Dendritic cell treated with granulocyte-macrophage colony-stimulating factor and Interleukin-4, amounts not matched to agents 40 ng/mL and 50 ng/mL, for 4 days (primary cell): Measurements from ENCODE around the gene SLC16A7.

Source experiments
- H3K27ac Mint-ChIP-seq: one replicate; pipeline ENCODE4 v1.8.0; 2022; ENCODE audit warnings: mild to moderate bottlenecking, mixed read lengths
- H3K27me3 Mint-ChIP-seq: one replicate; pipeline ENCODE4 v1.8.0; 2022; ENCODE audit warnings: mild to moderate bottlenecking, mixed read lengths
- H3K36me3 Mint-ChIP-seq: one replicate; pipeline ENCODE4 v1.8.0; 2022; ENCODE audit warnings: low read depth, mixed read lengths
- H3K4me1 Mint-ChIP-seq: one replicate; pipeline ENCODE4 v1.8.0; 2022; ENCODE audit warnings: low read depth, mixed read lengths
- H3K4me3 Mint-ChIP-seq: one replicate; pipeline ENCODE4 v1.8.0; 2022; ENCODE audit warnings: mild to moderate bottlenecking, moderate library complexity, mixed read lengths
- H3K9me3 Mint-ChIP-seq: one replicate; pipeline ENCODE4 v1.8.0; 2022; ENCODE audit warnings: mixed read lengths
- intact Hi-C: fragments of 100-400 bp; cut with micrococcal nuclease; formaldehyde crosslinking; loops from one replicate; pipeline ENCODE4 v1.15.0; 2022

SLC16A7 gene

DNA sequence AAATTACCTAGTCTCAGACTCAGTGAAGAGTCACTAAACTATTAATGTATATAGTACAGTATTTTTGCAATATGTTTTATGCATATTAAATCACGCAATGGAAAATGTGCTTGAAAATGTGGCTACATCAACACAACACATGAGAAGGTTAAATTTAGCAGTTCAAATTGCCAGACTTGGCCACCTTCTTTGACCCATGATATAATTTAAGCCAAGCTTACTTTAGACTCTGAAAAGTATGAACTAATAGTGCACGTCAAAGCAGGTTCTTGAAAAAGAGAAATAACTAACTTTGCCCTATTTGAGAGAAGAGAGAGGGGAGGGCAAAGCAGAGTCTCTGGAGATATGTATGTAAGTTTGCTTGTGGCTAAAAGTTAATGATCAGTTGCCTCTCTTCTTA, 68.7 kb downstream of the SLC16A7 start:
- Mint-ChIP-seq H3K27ac (no peak overlapping the region), H3K9me3 (peaks cover 19% of the 10 kb centered on the region), H3K27me3 (no peaks in the 10 kb centered on the region), H3K4me1 (no peaks in the 10 kb centered on the region), H3K4me3 (no peak overlapping the region), H3K36me3 (peaks cover 10% of the 10 kb centered on the region)
- intact Hi-C loops = no loop called here

DNA sequence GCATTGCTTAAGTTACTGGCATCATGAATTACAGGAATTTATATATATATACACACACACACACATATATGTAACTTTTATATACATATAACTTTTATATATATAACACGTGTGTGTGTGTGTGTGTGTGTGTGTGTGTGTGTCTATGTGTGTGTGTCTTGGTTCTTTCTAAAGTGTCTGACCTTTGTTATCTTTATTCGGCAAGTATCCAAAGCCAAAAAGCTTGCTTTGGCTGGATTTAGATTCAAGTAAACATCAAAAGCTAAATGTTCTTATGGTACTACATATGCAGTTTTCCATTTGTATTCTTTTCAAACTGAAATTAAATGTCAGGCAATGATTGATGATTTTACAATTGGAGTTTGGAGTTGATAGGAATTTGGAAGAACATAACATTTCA, 69.9 kb downstream of the SLC16A7 start:
- Mint-ChIP-seq H3K9me3 (peaks cover 19% of the 10 kb centered on the region), H3K27me3 (no peaks in the 10 kb centered on the region), H3K4me1 (no peaks in the 10 kb centered on the region), H3K36me3 (peaks cover 10% of the 10 kb centered on the region), H3K27ac (no peak overlapping the region), H3K4me3 (no peak overlapping the region)
- intact Hi-C loops = no loop called here

DNA sequence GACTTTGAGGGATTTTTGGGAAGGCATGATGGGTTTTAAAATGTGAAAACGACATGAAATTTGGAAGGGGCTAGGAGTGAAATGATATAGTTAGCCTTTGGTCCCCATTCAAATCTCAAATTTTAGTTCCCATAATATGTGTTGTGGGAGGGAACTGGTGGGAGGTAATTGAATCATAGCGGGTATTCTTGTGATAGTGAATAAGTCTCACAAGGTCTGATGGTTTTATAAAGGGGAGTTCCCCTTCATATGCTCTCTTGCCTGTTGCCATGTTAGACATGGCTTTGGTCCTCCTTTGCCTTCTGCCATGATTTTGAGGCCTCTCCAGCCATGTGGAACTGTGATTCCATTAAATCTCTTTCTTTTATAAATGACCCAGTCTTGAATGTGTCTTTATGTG, 72.8 kb downstream of the SLC16A7 start:
- no peaks in the 10 kb centered on the region for H3K27me3 Mint-ChIP-seq

DNA sequence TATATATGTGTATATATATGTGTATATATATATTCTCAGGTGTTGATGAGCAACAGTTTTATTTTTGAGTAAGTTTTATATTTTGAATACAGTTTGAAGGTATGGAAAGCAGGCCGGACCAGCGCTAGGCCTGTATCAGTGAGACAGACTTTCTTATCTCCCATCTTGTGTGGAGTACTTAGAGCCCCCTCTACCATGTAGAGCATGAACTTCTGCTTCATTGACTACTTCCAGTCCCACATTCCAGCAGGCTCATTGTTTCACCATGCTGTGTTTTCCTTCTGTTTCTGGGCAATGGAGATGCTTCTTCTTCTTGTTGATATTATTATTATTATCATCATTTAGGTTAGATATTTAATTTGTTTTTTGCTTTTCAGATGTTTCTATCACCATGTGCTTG, 76.4 kb downstream of the SLC16A7 start:
- Mint-ChIP-seq H3K4me3 (no peak overlapping the region), H3K4me1 (peaks cover 5% of the 10 kb centered on the region), H3K27ac (no peak overlapping the region), H3K27me3 (no peaks in the 10 kb centered on the region), H3K36me3 (peaks cover 2% of the 10 kb centered on the region), H3K9me3 (peaks cover 8% of the 10 kb centered on the region)
- intact Hi-C loops = no loop called here

More for the DNA sequence above, 72.8 kb downstream of the SLC16A7 start:
- H3K9me3 Mint-ChIP-seq = peaks cover 19% of the 10 kb centered on the region
- H3K36me3 Mint-ChIP-seq = peaks cover 10% of the 10 kb centered on the region
- intact Hi-C loops = no loop called here
- H3K4me1 Mint-ChIP-seq = no peaks in the 10 kb centered on the region
- no peak overlapping the region for H3K4me3 Mint-ChIP-seq
- no peak overlapping the region for H3K27ac Mint-ChIP-seq

DNA sequence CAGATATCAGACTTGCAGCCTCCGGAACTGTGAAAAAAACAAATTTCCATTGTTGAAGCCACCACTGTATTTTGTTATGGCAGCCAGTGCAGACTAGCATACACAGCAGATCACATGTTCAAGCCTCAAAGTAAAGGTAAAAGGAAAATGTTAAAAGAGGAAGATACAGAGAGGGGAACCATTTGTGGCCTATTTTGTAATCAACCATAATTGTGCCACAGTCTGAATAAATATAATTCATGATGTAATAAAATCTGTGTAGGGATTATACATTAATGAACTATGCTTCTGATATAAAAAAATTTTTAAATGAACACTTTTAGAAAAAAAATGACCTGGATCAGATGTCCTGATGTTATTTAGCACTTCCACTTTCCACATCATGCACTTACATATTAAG, 79.6 kb downstream of the SLC16A7 start:
- no peak overlapping the region for H3K4me3 Mint-ChIP-seq
- intact Hi-C loops = no loop called here
- peaks cover 20% of the 10 kb centered on the region for H3K9me3 Mint-ChIP-seq
- H3K4me1 Mint-ChIP-seq = peaks cover 5% of the 10 kb centered on the region
- H3K36me3 Mint-ChIP-seq = peaks cover 9% of the 10 kb centered on the region
- H3K27me3 Mint-ChIP-seq = no peaks in the 10 kb centered on the region
- no peak overlapping the region for H3K27ac Mint-ChIP-seq

DNA sequence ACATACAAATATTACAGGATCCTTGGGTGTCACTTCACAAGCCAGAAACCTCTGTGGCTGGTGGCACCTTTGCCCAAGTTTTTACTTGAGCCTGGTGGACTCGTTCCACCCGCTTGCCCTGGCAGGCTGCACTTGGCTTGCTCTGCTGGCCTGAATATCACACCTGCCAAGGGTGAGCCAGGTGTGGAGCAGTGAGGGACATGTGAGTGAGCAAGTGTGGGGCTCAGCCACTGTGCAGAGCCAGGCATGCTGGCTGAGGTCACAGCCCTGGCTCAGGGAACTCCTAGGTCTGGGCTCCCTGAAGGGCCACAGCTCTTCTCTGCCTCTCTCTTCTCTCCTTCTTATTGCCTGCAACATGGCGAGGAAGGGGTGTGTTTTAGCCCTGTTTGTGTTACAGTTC, 82.0 kb downstream of the SLC16A7 start:
- peaks cover 5% of the 10 kb centered on the region for H3K4me1 Mint-ChIP-seq
- no peaks in the 10 kb centered on the region for H3K27me3 Mint-ChIP-seq
- H3K36me3 Mint-ChIP-seq = peaks cover 9% of the 10 kb centered on the region
- intact Hi-C loops = no loop called here
- no peak overlapping the region for H3K27ac Mint-ChIP-seq
- no peak overlapping the region for H3K4me3 Mint-ChIP-seq
- peaks cover 20% of the 10 kb centered on the region for H3K9me3 Mint-ChIP-seq

DNA sequence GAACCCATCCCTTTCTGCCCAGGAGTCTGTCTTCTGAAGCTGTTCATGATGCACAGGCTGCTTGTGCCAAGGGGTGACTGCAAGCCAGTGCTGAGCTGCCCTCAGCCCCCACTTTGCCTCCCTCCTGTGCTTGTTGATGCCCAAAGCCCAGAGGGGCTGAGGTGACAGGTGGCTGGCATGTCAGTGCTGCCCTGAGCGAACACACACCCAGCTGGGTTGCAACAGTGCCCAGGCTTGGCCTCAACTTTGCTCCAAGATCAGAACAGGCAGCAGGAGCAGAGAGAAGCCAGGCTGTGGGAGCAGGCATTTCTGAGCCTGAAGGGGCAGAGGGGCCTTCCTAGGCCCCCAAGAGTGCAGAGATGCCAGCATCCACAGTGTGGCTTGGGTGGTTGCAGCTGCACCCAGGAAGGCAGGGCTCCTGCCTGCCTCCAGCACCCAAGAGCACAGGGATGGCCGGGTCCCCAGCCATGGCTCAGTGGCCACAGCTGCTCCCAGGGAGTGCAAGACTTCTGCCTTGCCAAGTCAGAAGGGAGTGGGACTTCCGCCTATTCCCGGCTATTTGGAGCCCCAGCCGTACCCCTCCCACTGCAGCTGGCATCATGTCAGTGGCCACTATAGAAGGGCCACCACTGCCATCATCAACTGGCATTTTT, 83.1 kb downstream of the SLC16A7 start:
- peaks cover 5% of the 10 kb centered on the region for H3K4me1 Mint-ChIP-seq
- no peak overlapping the region for H3K27ac Mint-ChIP-seq
- peaks cover 20% of the 10 kb centered on the region for H3K9me3 Mint-ChIP-seq
- H3K36me3 Mint-ChIP-seq = peaks cover 9% of the 10 kb centered on the region
- no peaks in the 10 kb centered on the region for H3K27me3 Mint-ChIP-seq
- no peak overlapping the region for H3K4me3 Mint-ChIP-seq
- intact Hi-C loops = no loop called here

DNA sequence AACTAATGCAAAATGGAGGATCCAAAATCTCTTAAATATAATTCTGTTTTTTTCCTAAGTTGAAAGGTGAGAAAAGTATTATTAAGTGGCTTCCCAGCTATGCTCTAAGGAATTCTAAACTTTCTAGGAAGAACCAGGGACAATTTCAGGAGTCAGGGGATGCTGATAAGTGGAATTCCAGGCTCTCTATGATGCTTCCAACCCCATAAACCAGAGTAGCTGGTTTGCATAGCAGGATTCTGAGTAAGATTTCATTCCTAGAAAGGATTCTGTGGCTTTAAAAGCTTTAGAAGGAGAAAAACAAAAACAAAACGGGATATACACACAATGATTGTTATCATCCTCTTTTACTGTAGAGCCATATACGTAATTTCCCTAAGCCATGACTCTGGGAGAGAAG, 93.9 kb downstream of the SLC16A7 start:
- no peaks in the 10 kb centered on the region for H3K36me3 Mint-ChIP-seq
- H3K27me3 Mint-ChIP-seq = no peaks in the 10 kb centered on the region
- H3K4me1 Mint-ChIP-seq = peaks cover 5% of the 10 kb centered on the region
- H3K27ac Mint-ChIP-seq = no peak overlapping the region
- intact Hi-C loops = no loop called here
- H3K9me3 Mint-ChIP-seq = peaks cover 16% of the 10 kb centered on the region
- no peak overlapping the region for H3K4me3 Mint-ChIP-seq

DNA sequence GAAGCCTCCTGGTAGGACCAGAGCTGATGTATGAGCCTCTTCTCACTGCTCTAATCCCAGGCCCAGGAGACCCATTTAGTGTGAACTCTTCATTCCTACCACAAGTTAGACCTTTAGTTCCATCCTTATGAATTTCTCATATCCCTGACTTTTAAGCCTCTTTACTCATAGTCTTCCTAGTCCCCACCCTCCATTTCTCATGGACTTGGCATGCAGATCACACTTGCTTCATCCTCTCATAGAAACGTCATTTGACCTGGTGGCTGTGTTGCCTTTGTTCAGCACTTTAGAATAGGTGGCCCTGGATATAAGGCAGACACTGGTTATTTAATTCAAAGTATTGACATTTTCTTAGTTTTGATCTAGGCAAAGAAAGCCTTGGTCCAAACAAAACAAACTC, 99.5 kb downstream of the SLC16A7 start:
- Mint-ChIP-seq H3K4me3 (no peak overlapping the region), H3K4me1 (peaks cover 4% of the 10 kb centered on the region), H3K27ac (no peak overlapping the region), H3K36me3 (no peaks in the 10 kb centered on the region), H3K9me3 (peaks cover 9% of the 10 kb centered on the region), H3K27me3 (no peaks in the 10 kb centered on the region)
- intact Hi-C loops = no loop called here

DNA sequence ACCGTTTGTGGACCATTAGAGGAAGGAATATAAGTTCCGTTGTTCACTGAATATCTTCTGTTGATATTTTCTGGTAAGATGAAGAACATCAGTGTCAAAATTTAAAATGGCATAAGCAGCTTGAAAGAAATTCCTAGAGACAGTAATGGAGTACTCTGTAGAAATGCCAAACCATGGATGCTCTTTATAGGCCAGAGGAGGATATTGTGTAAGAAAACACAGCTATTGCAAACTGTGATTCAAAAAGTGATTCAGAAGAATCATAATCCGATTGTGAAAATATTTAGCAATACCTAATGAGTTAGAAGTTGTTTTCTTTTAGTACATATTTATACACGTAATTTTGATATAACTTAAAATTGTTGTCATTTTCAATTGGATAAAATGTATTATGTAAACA, 102.8 kb downstream of the SLC16A7 start:
- intact Hi-C loops = no loop called here
- H3K4me3 Mint-ChIP-seq = no peak overlapping the region
- H3K4me1 Mint-ChIP-seq = peaks cover 4% of the 10 kb centered on the region
- no peak overlapping the region for H3K27ac Mint-ChIP-seq
- H3K36me3 Mint-ChIP-seq = no peaks in the 10 kb centered on the region
- no peaks in the 10 kb centered on the region for H3K9me3 Mint-ChIP-seq
- H3K27me3 Mint-ChIP-seq = no peaks in the 10 kb centered on the region

DNA sequence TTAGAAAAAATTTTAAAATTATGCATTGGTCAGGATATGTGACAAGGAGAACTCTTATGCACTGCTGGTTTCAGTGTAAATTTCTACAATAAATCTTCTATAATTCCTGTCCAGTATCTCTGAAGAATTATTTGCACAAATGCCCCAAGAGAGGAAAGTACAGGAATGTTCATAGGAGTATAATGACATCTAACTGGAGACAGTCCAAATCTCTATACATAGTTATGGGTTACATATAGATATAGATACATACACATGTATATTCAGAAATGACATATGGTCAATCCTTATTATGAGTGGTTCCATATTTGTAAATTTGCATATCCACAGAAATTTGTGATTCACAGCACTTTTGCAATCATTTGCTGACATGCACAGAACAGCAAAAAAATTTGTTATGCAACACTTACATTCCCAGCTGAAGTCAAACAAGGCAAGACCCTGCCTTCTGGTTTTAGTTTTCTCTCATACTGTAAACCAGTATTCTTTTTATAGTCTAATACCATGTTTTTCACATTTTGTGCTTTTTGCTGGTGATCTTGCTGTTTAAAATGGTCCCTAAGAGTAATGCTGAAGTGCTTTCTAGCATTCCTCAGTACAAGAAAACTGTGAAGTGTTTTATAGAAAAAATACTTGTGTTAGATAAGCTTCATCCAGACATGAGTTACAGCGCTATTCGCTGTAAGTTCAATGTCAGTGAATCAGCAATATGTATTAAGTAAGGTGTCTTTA, 103.8 kb downstream of the SLC16A7 start:
- intact Hi-C loops = no loop called here
- Mint-ChIP-seq H3K27ac (no peak overlapping the region), H3K9me3 (no peaks in the 10 kb centered on the region)

DNA sequence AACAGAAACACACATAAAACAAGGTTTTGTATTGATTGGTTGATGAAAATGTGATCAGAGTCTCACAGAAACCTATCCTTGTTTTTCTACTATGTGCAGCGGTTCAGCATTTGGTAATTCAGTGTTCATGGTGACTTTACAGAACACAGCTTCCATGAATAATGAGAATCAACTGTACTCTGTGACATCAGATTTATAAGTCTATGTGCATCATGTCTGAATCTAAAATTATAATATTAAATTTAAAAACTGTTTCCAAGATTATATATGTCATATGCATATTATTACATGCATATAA, 104.3 kb downstream of the SLC16A7 start:
- no peaks in the 10 kb centered on the region for H3K27me3 Mint-ChIP-seq
- H3K27ac Mint-ChIP-seq = no peak overlapping the region
- no peak overlapping the region for H3K4me3 Mint-ChIP-seq
- H3K9me3 Mint-ChIP-seq = no peaks in the 10 kb centered on the region
- H3K4me1 Mint-ChIP-seq = peaks cover 4% of the 10 kb centered on the region
- H3K36me3 Mint-ChIP-seq = no peaks in the 10 kb centered on the region
- intact Hi-C loops = no loop called here

More for the DNA sequence above, 103.8 kb downstream of the SLC16A7 start:
- Mint-ChIP-seq H3K27me3 (no peaks in the 10 kb centered on the region), H3K36me3 (no peaks in the 10 kb centered on the region), H3K4me1 (peaks cover 4% of the 10 kb centered on the region), H3K4me3 (no peak overlapping the region)

DNA sequence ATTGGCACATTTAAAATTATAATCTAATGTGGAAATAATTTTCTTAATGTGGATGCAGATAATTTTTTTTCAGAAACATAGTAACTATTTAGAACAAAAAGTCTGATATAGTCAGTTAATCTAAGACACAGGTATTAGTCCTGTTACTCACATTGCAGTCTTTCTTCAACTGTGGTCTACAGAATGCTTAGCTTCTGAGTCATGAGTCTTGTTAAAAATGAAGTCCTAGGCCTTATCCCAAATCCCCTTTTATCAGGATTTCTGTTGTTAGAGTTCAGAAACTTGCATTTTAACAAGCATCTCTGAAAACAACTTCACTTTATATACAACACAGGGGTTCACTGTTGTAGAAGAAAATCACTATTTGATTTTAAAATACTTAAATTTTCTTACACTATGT, 112.2 kb downstream of the SLC16A7 start:
- Mint-ChIP-seq H3K4me1 (no peaks in the 10 kb centered on the region), H3K27ac (no peak overlapping the region)

DNA sequence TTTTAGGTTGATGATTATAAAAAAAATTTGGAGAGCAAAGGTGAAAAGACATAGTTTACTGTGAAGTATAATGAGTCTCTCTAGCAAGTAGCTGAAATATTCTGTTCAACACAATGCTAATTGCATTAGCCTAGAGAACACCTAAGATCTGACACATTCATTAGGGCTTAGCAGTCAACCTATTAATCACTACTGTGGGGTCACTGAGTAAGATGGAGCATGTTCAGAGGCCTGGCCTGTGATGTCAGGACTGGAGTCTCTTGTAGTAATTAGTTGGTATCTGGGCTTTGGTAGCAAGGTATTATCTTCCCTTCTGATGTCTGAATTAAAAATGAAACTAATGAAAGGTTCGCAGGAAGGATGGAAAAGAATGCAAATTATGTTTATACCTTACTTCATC, 112.7 kb downstream of the SLC16A7 start:
- no peaks in the 10 kb centered on the region for H3K27me3 Mint-ChIP-seq
- no peaks in the 10 kb centered on the region for H3K9me3 Mint-ChIP-seq
- no peak overlapping the region for H3K4me3 Mint-ChIP-seq
- no peaks in the 10 kb centered on the region for H3K36me3 Mint-ChIP-seq
- intact Hi-C loops = no loop called here
- H3K27ac Mint-ChIP-seq = no peak overlapping the region
- H3K4me1 Mint-ChIP-seq = no peaks in the 10 kb centered on the region

More for the DNA sequence above, 112.2 kb downstream of the SLC16A7 start:
- Mint-ChIP-seq H3K4me3 (no peak overlapping the region), H3K9me3 (no peaks in the 10 kb centered on the region), H3K36me3 (no peaks in the 10 kb centered on the region), H3K27me3 (no peaks in the 10 kb centered on the region)
- intact Hi-C loops = no loop called here
